ENCODE data around the gene PAQR4.

Gene PAQR4

DNA sequence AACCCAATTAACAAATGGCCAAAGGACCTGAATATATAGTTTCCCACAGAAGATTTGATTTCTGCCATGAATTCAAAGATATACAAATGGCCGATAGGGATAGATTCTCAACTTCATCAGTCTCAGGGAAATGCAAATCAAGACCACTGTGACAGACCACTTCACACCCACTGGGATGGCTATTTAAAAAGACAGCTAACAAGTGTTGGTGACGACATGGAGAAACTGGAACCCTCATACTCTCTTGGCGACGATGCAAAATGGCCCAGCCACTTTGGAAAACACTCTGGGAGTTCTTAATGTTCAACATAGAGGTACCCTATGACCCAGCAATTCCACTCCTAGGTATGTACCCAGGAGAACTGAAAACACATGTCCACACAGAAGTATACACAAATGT lies 22.5 kb upstream of the PAQR4 start:
- no peak for DNase-seq

DNA sequence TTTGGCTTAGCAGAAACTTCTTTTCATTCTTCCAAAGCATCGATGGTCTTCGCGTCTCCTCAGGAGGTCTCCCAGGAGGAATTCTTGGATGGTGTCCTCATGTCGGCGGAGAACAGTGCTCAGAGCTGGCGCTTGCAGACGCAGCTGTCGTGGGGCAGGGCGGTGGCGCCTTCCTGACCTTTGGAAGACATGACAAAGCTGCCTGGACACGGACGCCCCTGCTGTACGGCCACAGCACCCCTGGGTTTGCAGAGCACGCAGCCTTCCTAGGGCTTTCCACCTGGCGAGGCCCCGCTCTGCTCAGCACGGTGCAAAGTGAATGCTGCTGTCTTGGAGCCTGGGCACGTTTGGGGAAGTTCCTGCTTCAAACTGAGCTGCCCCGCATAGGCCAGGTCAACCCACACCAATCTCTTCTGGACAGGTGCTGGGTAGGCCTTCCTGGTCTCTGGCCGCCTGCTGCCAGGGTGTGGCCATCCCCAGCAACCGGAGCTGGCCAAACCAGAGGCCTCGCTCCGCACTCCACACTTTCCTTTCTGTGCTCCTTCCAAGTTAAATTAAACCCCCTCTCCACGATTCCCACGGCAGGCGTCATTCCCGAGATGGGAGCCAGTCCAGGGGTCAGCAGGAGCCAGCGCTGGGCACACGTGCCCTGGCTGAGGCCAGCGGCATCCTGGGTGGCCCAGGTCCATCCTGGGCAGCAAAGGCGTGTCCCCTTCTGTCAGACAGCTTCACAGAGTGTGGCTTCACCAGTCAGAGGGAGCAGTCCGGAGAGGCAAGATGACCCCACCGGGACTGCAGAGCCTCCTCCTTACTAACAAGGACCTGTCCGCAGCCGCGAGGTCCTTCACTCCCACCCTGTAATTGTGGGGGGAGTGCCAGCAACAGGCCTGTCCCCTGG lies 20.1 kb upstream of the PAQR4 start:
- no peak for DNase-seq

DNA sequence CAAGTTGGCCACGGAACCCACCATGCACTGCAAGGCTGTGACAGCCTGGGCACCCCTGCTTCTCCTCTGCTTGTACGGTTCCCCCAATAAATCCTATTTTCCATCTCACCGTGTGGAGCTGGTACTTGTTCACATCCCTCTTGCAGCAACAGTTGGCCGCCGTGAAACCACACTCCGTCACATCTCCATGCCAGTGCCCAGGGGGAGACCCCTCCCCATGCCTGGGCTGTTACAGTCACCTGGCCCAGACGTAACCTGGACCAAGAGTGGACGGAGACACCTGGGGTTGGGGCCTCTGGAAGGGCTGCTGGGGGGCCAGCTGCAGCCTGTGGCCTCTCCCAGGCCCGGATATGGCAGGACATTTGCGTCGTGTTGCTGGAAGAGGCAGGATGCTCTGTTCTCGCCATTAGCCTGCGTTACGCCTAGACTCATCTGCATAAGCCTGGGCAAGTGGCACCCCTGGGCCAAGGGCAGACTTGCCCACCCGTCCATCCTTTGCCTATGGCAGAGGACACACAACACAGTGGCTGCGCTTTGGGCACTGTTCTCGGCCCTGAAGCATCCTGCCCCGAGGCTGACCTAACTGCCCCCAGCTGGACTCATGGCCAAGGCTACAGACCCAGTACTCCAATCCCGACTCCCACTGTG lies 19.3 kb upstream of the PAQR4 start:
- DNase-seq = no peak

DNA sequence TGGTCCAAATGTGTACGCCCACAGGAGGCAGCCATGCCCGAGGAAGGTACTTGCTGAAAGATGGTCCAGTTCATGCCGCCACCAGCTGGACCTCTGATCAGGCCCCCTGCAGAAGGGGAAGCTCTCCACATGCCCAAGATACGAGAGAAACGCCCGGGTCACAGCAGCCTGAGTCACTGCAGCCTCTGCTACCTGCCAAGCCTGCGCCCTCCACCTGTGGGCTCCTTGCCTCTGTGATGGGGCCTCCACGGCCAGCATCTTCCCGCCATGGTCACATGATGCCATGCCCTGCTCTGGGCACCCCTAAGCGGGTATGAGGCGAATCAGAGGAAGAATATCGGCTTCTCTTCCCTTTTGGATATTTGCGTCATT lies 18.8 kb upstream of the PAQR4 start:
- no peak for DNase-seq

DNA sequence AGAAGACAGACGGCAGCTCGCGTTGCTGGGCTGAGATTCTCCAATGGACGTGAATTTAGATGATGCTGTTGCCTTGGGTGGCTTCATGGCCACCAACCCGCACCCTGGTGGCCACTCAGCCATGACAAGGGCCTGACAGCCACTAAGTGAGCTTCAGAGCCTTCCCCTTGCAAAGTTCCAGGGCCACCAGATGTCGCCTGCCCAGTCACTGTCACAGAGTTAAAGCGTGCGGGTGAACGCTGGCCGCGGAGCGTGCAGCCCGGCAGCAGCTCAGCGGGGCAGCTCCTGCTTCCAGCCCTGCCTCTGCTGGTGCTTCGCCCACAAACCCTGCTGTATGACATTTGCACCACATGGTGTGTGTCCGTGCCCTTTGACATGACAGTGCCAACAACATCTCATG lies 18.4 kb upstream of the PAQR4 start:
- DNase-seq = no peak

DNA sequence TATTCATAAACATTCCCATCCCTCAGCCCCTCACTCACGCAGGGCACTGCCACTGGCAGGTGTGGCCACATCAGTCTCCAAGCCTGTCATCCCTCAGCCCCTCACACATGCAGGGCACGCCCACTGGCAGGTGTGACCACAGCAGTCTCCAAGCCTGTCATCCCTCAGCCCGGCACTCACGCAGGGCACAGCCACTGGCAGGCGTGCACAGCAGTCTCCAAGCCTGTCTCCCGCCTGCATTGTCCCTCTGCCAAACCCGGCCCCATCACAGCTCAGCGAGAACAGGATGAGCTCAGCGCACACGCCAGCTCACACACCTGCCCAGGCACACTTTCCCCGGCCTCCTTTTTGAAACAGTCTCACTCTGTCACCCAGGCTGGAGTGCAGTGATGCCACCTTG lies 16.5 kb upstream of the PAQR4 start:
- no peak for DNase-seq

DNA sequence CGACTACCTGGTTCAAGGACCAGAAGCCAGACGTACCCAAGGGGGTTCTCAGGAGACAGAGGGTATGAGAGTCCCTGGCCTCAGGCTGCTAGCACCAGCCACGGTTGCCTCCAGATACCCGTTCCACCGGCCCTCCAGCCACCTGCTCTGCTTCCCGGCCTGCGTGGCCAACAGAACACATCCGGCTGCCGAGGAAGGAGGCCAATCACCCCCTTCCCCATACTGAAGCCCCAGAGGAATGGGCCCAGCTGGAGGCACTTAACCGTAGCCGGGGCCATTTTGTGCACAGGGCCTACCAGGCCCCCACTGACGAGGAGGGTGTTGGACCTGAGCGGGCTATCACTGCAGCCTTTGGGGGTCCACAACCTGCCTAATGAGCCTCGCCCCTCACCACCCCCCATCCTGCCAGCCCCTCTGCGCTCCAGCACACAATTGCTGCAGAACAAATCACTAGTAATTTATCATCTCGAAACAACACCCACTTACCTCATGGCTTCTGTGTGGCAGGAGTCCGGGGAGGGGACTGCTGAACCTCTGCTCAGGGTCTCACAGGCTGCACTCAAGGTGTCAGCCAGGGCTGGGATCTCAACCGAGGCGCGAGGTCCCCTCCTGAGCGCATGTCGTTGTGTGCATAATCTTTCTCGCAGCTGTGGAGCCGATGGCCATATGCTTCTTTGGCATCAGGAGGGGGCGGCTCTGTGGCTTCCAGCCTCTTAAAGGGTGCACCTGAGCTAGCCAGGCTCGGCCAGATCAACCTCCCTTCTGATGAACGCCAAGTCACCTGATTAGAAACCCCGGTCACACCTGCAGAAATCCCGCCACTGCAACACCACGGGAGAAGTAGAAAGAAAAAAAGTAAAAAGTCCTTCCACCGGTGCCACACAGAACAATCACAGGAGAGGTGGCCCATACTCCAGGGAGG lies 15.2 kb upstream of the PAQR4 start:
- no peak for DNase-seq

DNA sequence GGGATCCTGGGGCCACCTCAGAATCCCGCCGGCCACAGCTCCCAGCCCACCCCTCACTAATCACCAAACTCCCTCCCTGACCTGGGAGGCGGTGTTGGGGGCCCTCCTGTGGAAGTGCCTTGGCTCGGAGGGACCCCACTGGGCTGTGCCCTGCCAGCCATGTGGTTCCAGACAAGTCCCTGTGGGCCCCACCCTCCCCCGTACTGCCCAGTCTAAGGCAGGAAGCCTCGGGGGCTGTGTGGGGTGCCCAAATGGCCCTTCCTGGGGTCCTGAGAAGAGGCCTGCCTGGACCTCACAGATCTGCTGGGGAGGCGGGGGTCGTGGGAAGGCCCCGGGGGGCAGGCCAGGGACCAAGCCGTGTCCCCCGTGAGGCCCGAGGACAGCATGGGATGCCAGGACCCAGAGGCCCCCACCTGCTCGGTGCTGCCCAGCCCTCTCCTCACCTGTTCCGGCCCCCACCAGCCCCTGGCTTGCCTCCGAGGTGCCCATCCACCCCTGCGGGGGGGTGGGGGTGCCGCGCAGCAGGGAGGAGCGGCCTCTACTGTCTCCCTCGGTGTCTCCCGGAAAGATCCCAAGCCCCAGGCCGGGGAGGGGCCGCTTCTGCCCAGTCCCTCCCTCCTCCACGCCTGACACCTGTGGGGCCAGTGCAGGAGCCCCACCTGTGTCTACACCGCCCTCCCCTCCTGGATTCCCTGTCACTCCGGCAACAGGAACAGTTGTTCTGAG lies 14.3 kb upstream of the PAQR4 start:
- DNase-seq = no peak

DNA sequence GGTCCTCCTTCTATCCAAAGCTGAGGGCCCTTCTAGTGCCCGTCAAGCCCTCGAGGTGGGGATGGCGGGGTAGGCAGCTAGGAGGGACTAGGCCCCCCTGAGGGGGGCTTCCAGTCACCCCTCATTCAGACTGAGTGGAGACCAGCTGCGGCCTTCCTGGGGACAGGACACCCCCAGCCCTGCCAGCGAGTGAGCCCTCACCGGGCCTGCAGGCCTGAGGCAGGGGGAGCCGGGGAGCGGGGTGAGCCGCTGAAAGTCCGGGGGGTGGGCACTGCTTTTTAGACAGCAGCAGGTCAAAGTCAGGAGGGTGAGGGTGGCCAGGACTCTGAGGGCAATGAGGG lies 13.7 kb upstream of the PAQR4 start:
- DNase-seq = no peak

DNA sequence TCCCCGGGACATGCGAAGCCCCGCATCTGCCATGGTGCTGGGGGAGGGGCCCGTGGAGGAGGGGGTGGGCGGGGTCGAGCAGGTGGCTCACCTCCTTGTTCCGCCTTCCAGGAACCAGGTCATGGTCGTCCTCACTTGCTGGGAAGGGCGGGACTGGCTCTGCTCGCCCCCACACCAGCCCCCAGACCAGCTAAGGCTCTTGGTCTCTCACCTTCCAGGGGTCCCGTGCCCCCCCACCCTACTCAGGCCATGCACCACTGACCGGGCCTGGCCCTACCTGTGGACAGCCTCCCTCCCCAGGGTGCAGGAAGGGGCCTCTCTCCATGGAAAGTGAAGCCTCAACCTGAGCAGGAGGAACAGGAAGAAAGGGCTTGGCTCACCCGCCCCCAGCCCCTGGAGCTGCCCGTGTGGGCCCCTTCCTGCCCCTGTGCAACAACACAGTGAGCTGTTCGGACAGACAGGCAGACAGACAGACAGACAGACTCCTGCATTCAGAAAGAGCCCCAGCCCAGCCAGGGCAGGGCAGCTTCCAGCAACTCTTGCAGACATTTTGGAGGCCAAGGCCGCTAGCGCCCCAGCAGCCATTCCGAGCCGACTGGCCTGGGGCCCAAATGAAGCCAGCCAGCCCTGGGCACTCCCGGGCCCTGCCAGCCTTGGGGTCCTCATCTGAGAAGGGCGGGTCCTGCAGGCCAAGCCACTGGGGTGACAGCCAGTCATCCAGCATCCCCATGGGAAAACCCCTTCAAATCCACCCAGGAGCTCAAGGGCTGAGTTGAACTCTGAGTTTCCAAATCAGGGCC lies 13.2 kb upstream of the PAQR4 start:
- DNase-seq = no peak

DNA sequence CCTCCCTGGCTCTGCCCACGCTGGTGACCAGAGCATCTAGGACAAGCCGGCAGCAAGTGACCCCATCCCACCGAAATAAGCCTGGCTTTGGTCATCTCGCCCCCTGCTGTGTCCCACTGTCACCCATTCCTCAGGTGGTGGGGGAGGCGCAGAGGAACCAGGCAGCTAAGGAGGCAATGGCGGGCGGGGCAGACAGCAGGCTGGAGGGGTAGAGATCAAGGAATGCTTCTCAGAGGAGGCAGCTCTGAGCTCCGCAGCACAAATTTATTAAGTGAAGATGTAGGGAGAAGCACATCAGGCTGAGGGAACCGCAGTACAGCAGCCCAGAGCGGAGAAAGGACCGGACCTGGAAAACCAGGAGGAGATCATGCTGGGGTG lies 12.6 kb upstream of the PAQR4 start:
- DNase-seq = no peak

DNA sequence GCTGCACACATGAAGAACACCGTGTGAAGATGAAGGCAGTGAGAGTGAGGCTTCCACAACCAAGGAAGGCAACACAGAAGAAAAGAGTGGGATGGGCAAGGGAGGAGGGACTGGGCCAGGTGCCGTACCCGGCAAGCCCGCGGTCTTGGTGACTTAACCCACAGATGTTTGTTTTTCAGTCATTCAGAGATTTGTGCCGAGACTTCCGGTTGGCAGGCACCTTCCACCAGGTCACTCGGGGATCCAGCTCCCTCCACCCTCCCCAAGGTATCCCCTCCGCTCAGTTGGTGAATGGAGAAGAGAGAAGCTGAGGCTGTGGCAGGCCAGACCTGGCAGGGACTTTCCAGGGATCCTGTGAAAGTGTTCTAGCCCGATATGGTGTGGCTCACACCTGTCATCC lies 9.9 kb upstream of the PAQR4 start:
- no peak for DNase-seq

DNA sequence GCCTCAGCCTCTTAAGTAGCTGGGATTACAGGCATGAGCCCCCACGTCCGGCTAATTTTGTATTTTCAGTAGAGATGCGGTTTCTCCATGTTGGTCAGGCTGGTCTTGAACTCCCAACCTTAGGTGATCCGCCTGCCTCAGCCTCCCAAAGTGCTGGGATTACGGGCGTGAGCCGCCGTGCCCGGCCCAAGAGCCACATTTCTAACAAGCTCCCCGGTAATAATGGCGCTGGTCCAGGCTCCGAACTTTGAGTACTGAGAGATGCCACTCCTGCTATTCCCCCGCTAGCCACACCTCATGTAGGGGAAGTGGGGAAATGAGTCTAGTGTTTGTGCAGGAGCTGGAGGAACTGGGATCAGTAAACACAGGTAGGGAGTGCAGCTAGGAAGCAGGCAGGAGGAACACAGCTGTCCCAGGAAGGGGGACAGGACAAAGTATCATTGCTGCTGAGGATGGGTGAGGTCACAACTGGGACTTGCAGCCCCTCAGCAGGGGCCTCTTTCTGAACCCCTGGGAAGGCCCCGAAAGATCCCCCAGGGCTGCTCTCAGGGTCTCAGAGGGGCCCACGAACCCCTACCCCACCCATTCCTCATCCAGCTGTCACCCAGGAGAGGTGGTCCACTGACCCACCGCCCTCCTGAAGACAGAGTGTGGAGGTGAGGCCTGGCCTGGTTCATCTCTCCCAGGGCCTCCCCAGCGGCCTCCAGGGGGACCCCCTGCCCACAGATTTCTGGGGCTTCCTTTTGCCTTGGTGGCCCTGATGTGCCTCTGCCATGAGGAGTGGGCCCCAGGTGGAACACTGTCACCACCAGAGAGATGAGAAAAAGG lies 8.8 kb upstream of the PAQR4 start:
- DNase-seq = no peak

DNA sequence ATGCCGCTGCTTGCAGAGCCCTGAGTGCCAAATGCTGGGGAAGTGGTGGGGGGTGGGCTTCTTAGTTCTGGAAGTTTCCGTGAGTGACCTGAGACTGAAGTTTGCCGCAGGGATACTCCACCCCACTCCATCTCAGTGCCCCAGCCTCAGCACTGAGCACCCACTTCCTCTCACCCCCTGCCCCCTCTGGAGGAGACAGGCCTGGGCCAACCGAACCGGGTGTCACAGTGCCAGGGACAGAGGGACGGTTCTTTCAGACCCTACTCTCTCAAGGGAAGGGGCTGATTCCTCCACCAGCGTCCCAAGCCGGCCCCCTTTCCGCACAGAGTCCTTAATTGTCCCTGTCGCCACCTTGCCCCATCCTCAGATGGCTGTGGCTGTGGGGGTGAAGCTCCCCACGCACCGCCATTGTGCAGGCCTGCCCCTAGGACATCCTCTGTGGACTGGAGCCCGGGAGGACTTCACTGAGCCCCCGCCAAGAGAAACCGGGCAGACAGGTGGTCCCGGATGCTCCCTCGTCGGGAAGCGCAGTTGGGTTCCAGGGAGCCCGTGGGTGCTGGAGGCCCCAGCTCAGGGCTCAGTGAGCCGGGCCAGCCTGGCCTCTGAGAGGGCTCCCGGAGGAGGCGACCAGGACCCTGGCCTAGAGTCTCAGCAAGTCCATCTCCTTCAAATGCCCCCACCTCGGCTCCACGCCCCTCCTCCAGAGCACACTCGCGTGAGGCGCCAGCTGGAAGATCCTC lies 6.6 kb upstream of the PAQR4 start:
- DNase-seq = no peak

DNA sequence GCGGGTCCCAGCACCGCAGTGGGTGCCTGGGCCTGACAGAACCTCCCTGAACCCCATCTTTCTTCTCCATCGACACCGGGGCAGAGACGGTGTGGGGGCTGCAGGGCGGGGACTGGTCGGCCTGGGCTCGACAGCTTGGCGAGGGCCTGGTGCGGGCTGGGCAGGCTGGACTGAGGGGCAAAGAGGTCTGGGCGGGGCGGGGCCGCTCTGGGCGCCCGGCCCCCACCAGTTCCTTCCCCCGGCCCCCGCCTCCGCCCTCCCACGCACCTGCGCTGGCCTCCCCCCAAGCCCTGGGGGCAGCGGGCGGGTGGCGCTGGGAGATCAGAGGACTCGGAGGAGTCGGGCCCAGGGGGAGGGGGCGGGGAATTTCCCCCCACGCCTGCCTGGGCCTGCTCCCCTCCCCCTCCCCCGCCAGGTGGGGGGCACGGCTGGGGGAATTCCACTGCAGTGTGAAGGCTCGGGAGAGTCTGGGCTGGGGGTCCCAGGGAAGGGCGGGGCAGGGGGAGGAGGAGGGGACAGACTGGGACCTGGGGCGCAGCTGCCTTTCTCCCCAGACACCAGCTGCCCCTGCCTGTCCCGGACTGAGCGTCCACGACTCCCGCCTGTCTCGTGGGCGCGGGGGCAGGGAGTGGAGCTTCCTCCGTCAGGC lies 6.0 kb upstream of the PAQR4 start:
- DNase-seq = no peak

DNA sequence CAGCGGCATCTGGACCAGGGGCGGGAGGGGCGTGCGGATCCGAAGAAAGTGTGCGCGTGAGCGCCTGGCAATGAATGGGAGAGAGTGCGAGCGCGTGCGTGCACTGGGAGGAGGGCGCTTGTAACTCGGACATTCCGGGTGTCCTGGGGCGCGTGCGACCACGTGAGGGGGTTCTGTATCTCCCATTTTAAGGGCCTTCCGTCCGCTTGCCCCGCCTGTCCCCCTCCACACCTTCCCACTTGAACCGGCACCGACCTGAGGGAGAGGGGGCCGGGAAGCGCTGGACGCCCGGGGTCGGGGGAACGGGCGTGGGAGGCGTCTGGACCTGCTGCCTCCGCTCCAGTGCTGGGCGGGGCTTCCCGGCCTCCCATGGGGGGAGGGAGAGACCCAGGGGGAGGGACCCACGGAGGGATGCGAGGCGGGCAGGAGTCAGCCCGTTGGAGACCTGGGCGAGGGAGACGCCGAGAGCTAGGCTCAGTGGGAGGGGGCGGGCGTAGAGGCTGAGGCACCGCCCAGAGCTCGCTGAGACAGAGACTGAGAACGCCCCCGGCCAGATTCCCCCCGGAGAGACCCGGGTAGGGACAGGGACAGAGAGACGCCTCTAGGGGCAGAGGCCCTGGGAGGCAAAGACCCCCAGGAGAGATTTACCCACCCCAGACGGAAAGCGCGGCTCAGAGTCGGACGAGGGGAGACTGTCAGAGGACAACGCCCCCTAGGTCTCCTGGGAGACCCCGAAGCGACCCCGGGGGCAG lies 5.2 kb upstream of the PAQR4 start, which contains the start of gene KREMEN2:
Gene KREMEN2, plus strand, starts transcription at position 553 of the 752 bp plus-strand sequence. CDS start 246 bp downstream, outside the sequence.
- no peak for DNase-seq

DNA sequence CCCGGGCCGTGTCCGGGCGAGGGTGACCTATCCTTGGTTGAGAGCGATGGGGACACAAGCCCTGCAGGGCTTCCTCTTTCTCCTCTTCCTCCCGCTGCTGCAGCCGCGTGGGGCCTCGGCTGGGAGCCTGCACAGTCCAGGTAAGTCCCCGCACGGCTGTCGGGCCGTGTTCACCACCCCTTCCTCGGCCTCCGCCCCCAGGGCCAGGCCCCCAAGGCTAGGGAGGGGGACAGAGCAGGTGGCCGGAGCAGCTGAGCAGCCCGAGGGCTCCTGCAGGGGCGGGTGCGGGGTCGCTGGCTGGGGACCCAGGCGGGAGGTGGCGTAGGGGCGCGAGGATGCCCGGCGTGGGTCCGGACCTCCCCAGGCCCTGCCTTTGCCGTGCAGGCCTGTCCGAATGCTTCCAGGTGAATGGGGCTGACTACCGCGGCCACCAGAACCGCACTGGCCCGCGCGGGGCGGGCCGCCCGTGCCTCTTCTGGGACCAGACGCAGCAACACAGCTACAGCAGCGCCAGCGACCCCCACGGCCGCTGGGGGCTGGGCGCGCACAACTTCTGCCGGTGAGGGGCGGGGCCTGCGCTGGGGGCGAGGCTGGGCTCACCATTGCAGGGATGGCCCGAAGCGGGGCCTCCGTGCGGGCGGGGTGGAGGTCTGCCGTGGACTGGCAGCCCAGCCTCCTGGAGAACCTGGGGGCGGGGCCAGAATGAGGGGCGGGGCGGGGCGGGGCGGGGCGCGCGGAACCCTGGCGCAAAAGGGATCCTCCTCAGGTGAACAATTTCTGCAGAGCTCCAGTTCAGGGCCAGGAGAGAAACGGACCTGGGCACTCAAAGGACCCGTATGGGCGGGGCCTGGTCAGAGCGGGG lies 4.4 kb upstream of the PAQR4 start:
- DNase-seq = peak; percentile 39

Data from activated effector memory CD4-positive, alpha-beta T cell treated with Interleukin-2 at 50 U/mL for 16 hours (primary cell).